ENCODE data around the gene PRELID3B. TPM values are rescaled to one million over a fixed set of nuclear protein-coding genes. Genes with fewer than 3 reads are reported as not detected.
"Not testable (repeated sequence)": the region's sequence is repeated elsewhere in the genome, so short reads cannot be mapped to it uniquely, and the experiment has no call there.

PRELID3B gene
- total RNA-seq, 2 donors from 2014 or later, result 168 to 181 TPM

DNA sequence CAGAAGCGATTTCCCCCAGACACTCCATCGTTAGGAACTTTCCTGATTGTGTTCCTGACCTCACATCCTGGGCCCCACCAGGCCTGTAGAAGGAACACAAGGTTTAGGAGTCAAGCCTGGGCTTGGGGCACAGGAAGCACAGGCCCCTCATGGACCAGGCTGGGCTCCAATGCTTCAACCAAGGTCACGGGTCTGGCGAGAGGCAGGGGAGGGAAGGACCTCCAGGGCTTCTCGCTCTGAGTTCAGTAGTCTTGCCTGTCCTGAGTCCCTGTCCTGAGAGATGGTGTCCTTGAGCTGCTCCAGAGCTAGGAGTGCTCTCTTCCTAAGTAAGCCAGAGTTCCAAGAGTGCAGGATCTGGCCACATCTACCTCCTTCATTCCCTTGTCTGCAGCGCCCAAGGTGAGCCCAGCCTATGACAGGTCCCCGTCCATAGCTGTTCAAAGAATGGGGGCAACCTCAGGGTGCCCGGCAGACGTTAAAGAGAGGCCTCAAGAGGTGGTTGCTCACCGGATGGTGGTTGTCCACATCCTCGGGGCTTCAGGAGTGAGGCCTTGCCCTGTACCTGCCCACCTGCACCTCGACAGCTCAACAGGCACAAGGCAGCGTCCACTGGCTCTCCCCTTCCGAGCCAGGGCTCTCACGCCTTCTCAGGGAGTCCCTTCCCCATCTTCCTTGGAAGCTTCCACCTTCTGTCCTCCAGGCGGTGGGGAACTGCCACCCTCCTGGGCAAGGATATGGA lies 24.9 kb downstream of the PRELID3B start:
- H3K9me3 Mint-ChIP-seq, result no peaks in the 10 kb centered on the region
- no peak for DNase-seq
- no peaks in the 10 kb centered on the region for H3K27me3 Mint-ChIP-seq (ENCODE audit: low read depth)
- no peak overlapping the region for H3K4me3 Mint-ChIP-seq
- ATAC-seq (replicated peaks in 1 of 2), result no peak
- peaks cover 50% of the 10 kb centered on the region for H3K4me1 Mint-ChIP-seq (ENCODE audit: low read depth)
- no peak overlapping the region for H3K27ac Mint-ChIP-seq
- peaks cover 0 to 5% of the 10 kb centered on the region in 2 donors for H3K36me3 Mint-ChIP-seq (ENCODE audit: insufficient read depth in 2 of 2)

- ATAC-seq (replicated peaks in 1 of 2) (peak; percentile 60 to 66), DNase-seq (peak; percentile 29 to 33)
- H3K4me3 Mint-ChIP-seq, result peak overlapping the region; percentile 18 to 23
- peak overlapping the region; percentile 7 for H3K27ac Mint-ChIP-seq
- no peaks in the 10 kb centered on the region for H3K27me3 Mint-ChIP-seq (ENCODE audit: low read depth)
- H3K9me3 Mint-ChIP-seq, result no peaks in the 10 kb centered on the region
- no peaks in the 10 kb centered on the region for H3K36me3 Mint-ChIP-seq (ENCODE audit: insufficient read depth in 2 of 2)
- H3K4me1 Mint-ChIP-seq (ENCODE audit: low read depth), result peaks cover 45% of the 10 kb centered on the region
These were observed 25.6 kb downstream of the PRELID3B start for GRCh38 chr20:59016795-59017492.

DNA sequence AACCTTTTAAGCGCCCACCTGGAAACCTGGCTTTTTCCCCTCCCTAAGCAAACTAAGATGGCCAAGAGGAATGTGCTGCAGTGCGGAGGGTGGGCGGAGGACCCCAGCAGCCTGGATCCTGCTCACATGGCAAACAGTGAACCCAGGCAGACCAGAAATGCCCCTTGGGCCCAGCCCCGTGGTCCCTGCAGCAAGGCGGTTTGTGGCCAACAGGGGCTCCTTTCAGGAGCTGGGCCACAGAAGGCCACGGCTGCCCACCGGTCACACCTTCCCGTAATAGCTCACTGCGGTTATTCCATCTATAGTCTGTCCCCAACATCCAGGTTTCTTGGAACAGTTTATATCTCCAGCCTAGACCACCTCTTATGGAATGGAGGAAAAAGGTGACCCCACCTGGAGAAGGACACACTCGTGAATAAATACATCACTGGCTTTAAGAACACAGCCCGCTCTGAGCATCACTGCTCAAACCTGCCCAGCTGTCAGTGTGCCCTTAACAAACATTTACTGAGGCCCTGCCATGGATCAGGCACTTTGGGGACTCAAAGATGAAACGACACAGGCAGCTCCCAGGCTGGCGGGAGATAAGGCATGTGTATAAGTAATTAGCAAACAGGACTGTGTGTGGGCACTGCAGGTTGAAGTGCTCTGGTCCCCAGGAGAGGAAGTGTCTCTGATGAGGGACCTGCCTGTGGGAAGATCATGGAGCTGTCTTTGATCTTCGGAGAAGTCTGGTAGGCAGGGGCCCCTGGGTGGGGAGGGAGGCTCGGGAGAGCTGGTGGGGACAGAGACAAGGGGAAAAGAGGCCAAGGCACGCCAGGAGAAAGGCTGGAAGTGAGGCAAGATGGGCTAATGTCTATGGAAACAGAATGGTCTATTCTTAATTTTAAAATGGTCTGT lies 26.5 kb downstream of the PRELID3B start:
- Mint-ChIP-seq H3K4me3 (peak overlapping the region in 1 of 2 donors; percentile 20), H3K36me3 (ENCODE audit: insufficient read depth in 2 of 2) (no peaks in the 10 kb centered on the region), H3K4me1 (ENCODE audit: low read depth) (peaks cover 46% of the 10 kb centered on the region), H3K27me3 (ENCODE audit: low read depth) (no peaks in the 10 kb centered on the region), H3K9me3 (no peaks in the 10 kb centered on the region), H3K27ac (peak overlapping the region; percentile 7)
- DNase-seq (no peak), ATAC-seq (replicated peaks in 1 of 2) (no peak)

- Mint-ChIP-seq H3K27ac (no peak overlapping the region), H3K9me3 (no peaks in the 10 kb centered on the region), H3K4me1 (ENCODE audit: low read depth) (peaks cover 44% of the 10 kb centered on the region), H3K4me3 (no peak overlapping the region), H3K36me3 (ENCODE audit: insufficient read depth in 2 of 2) (no peaks in the 10 kb centered on the region), H3K27me3 (ENCODE audit: low read depth) (no peaks in the 10 kb centered on the region)
- DNase-seq (no peak), ATAC-seq (replicated peaks in 1 of 2) (no peak)
These were observed 27.2 kb downstream of the PRELID3B start for GRCh38 chr20:59015411-59015810.

DNA sequence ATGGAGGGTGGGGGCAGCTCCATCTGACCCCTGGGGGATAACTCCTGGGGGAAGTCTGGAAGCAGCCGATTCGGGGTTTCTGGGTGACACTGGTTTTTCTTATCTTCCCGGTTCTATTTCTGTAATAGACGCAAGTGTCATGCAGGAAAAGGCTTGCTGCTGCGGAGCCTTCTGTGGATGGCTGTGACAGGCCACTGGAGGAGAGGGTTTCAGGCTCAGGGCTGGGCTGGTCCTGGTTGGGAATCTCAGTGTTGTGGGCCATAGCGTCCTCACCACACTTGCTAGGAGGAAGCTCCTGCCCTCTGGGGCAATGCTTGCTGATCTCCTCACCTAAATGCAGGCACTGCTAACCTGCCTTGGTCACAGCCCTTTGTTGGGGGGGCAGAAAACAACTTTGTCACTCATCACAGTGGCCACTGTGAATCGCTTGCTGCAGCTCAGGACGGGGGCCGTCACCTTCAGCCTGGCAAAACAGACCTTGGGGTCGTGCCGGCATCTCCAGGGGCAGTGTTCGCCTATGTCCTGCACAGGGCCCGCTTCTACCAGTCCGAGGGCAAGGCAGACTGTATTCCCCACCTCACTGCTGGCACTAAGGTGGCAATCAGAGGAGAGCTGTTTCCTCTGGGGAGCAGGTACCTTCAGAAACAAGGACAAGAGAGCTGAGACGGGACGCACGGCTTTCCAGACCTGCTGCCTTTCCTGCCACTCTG lies 27.8 kb downstream of the PRELID3B start:
- Mint-ChIP-seq H3K36me3 (ENCODE audit: insufficient read depth in 2 of 2) (no peaks in the 10 kb centered on the region), H3K27me3 (ENCODE audit: low read depth) (no peaks in the 10 kb centered on the region), H3K9me3 (no peaks in the 10 kb centered on the region), H3K4me3 (peak overlapping the region; percentile 46 to 53), H3K4me1 (ENCODE audit: low read depth) (peaks cover 44% of the 10 kb centered on the region), H3K27ac (no peak overlapping the region)
- no peak for ATAC-seq (replicated peaks in 1 of 2)
- no peak for DNase-seq

GRCh38 chr20:59013959-59014608 lies 28.5 kb downstream of the PRELID3B start:
- peak; percentile 50 to 58 for ATAC-seq (replicated peaks in 1 of 2)
- Mint-ChIP-seq H3K27me3 (ENCODE audit: low read depth) (no peaks in the 10 kb centered on the region), H3K4me1 (ENCODE audit: low read depth) (peaks cover 44% of the 10 kb centered on the region), H3K36me3 (ENCODE audit: insufficient read depth in 2 of 2) (no peaks in the 10 kb centered on the region), H3K4me3 (peak overlapping the region; percentile 46 to 53), H3K27ac (peak overlapping the region; percentile 68), H3K9me3 (no peaks in the 10 kb centered on the region)
- no peak for DNase-seq

DNA sequence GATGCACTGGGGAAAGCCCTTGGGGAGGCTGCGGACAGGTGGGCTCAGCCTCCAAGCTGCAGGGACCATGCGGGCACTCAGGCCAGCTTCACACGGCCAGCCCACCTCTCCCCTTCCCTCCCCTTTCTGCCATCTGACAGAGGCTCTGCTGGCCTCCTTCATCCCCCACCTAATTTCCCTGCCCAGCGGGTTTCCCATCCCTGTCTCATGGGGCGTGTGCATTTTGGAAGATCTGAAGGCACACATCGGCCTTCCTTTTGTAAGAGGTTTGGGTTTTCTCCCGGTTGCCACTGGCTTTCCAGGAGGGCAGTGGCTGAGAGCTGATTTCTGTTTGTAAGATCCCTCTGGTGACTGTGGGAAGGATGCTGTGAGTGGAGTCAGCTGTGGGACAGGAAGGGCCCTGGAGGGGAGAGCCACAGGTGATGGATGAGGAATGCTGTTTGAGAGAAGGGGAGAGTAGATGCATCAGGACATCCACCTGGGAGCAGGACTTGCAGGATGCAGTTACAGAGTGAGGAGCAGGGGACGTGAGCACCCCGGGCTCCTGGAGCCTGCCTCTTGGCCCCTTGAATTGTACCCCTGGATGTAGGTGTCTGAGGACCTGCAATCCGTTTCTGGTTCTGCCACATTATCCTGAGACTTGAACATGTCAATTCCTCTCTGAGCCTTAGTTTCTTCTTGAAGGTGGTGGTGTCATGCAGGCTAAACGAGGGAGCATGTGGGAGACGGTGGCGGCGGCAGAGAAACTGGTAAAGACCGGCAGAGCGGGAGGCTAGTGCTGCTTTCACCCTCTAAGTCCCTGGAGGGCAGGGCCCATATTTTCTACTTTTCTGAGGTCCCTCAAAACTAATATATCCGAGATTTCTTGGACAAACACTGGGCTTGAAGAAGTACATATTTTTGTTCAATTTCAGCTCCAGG lies 29.3 kb downstream of the PRELID3B start:
- Mint-ChIP-seq H3K4me1 (ENCODE audit: low read depth) (peaks cover 44% of the 10 kb centered on the region), H3K4me3 (peak overlapping the region in 1 of 2 donors; percentile 11), H3K36me3 (ENCODE audit: insufficient read depth in 2 of 2) (no peaks in the 10 kb centered on the region), H3K27ac (no peak overlapping the region), H3K27me3 (ENCODE audit: low read depth) (no peaks in the 10 kb centered on the region), H3K9me3 (no peaks in the 10 kb centered on the region)
- ATAC-seq (replicated peaks in 1 of 2) (no peak), DNase-seq (no peak)

DNA sequence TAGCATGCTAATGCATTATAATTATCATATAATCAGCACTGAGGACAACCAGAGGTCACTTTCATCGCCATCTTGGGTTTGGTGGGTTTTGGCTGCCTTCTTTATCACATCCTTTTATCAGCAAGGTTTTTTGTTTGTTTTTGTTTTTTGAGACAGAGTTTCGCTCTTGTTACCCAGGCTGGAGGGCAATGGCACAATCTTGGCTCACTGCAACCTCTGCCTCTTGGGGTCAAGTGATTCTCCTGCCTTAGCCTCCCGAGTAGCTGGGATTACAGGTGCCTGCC lies 30.8 kb downstream of the PRELID3B start:
- not testable (repeated sequence) for H3K36me3 Mint-ChIP-seq (ENCODE audit: insufficient read depth in 2 of 2); H3K9me3 Mint-ChIP-seq; ATAC-seq (replicated peaks in 1 of 2); H3K4me3 Mint-ChIP-seq; H3K27me3 Mint-ChIP-seq (ENCODE audit: low read depth); H3K27ac Mint-ChIP-seq; DNase-seq
- H3K4me1 Mint-ChIP-seq (ENCODE audit: low read depth), result peaks cover 41% of the 10 kb centered on the region

- no peak overlapping the region for H3K4me3 Mint-ChIP-seq
- peaks cover 35% of the 10 kb centered on the region for H3K4me1 Mint-ChIP-seq (ENCODE audit: low read depth)
- ATAC-seq (replicated peaks in 1 of 2) (no peak), DNase-seq (no peak)
- no peaks in the 10 kb centered on the region for H3K36me3 Mint-ChIP-seq (ENCODE audit: insufficient read depth in 2 of 2)
- no peak overlapping the region for H3K27ac Mint-ChIP-seq
- no peaks in the 10 kb centered on the region for H3K9me3 Mint-ChIP-seq
- no peaks in the 10 kb centered on the region for H3K27me3 Mint-ChIP-seq (ENCODE audit: low read depth)
These were observed 31.4 kb downstream of the PRELID3B start for GRCh38 chr20:59010995-59011873.

GRCh38 chr20:59010321-59010994 lies 32.1 kb downstream of the PRELID3B start:
- DNase-seq (no peak), ATAC-seq (replicated peaks in 1 of 2) (no peak)
- peaks cover 39% of the 10 kb centered on the region for H3K4me1 Mint-ChIP-seq (ENCODE audit: low read depth)
- H3K36me3 Mint-ChIP-seq (ENCODE audit: insufficient read depth in 2 of 2), result no peaks in the 10 kb centered on the region
- H3K9me3 Mint-ChIP-seq, result no peaks in the 10 kb centered on the region
- no peak overlapping the region for H3K4me3 Mint-ChIP-seq
- no peaks in the 10 kb centered on the region for H3K27me3 Mint-ChIP-seq (ENCODE audit: low read depth)
- no peak overlapping the region for H3K27ac Mint-ChIP-seq
